ENCODE data around the gene SYT9. TPM values are rescaled to one million over a fixed set of nuclear protein-coding genes. Genes with fewer than 3 reads are reported as not detected.

Gene SYT9
- total and polyA plus RNA-seq, 2 of the 8 experiments (the other 6 are each of a cell fraction or from before 2014, with no cell fraction given): 1.5 to 2.9 TPM

GRCh38 chr11:7421136-7421535 lies 169.4 kb downstream of the SYT9 start:
- ChIA-PET CTCF (ENCODE audit: partially characterized antibody) (interaction anchor here (4.7 kb wide), 1 partner anchor 21 kb away, joined by 31 read pairs; no protein-coding TSS in a partner anchor), POLR2A (ENCODE audit: partially characterized antibody) (no interaction called here)
- Histone ChIP-seq H4K20me1 (replicated peaks in 1 of 2; ENCODE audit: control insufficient read depth in 1 of 2, insufficient read depth in 2 of 2, low read length in 2 of 2) (no peaks in the 10 kb centered on the region), H3K4me3 (ENCODE audit: extremely low read depth in 1 of 4, insufficient read depth in 2 of 4, low read depth in 3 of 4, low read length in 4 of 4) (no peak overlapping the region), H2BK15ac (ENCODE audit: low read length) (no peak overlapping the region), H3K79me1 (ENCODE audit: low read depth, low read length) (no peaks in the 10 kb centered on the region), H2BK20ac (ENCODE audit: low read length) (no peak overlapping the region), H4K8ac (ENCODE audit: extremely low read depth, insufficient read depth, low read length) (no peak overlapping the region), H4K5ac (ENCODE audit: insufficient read length, low read depth, low read length) (no peak overlapping the region), H3K4ac (replicated peaks; ENCODE audit: insufficient read length, low read depth, low read length) (no peak overlapping the region), H3K14ac (ENCODE audit: insufficient read length) (no peak overlapping the region), H2BK12ac (ENCODE audit: low read depth, low read length) (no peak overlapping the region), H2BK5ac (ENCODE audit: low read depth, low read length) (no peak overlapping the region), H3K79me2 (ENCODE audit: control insufficient read depth in 1 of 2, insufficient read depth in 2 of 2, low read length in 2 of 2) (no peaks in the 10 kb centered on the region), H2AK5ac (ENCODE audit: low read depth, low read length) (no peak overlapping the region), H3K18ac (ENCODE audit: extremely low read depth, low read length) (no peak overlapping the region), H3K4me2 (ENCODE audit: insufficient read depth in 1 of 2, low read depth in 2 of 2, low read length in 2 of 2) (no peak overlapping the region), H3K23me2 (ENCODE audit: low read depth, low read length) (no peaks in the 10 kb centered on the region), H3K27me3 (replicated peaks in 1 of 4; ENCODE audit: control insufficient read depth in 3 of 4, extremely low read depth in 1 of 4, insufficient read depth in 3 of 4, low read length in 3 of 4) (no peaks in the 10 kb centered on the region), H3K9ac (replicated peaks in 1 of 4; ENCODE audit: extremely low read depth in 1 of 4, low read depth in 3 of 4, low read length in 3 of 4) (no peak overlapping the region), H2AFZ (ENCODE audit: low read length) (no peak overlapping the region), H3K4me1 (replicated peaks in 1 of 4; ENCODE audit: control insufficient read depth in 3 of 4, insufficient read depth in 4 of 4, low read length in 3 of 4) (peaks cover 0 to 5% (median 0%) of the 10 kb centered on the region in 4 experiments; a peak in 1 of 7 replicates), H4K91ac (replicated peaks; ENCODE audit: insufficient read length, low read length) (no peak overlapping the region), H3K36me3 (ENCODE audit: control insufficient read depth in 2 of 4, insufficient read depth in 4 of 4, low read length in 3 of 4) (no peaks in the 10 kb centered on the region), H3K56ac (replicated peaks; ENCODE audit: insufficient read length, low read depth, low read length) (no peak overlapping the region), H3K27ac (ENCODE audit: low read depth, low read length) (no peak overlapping the region), H3K23ac (ENCODE audit: insufficient read length) (no peak overlapping the region), H3K9me3 (ENCODE audit: insufficient read depth in 2 of 2, low read depth in 1 of 2, low read length in 1 of 2) (no peaks in the 10 kb centered on the region), H2BK120ac (replicated peaks; ENCODE audit: low read depth, low read length) (no peak overlapping the region)
- FAIRE-seq (no peak), DNase-seq (ENCODE audit: low read depth in 1 of 2, low spot score in 2 of 2) (no peak)
- TF ChIP-seq NANOG (IDR thresholded peaks at IDR 0.05; ENCODE audit: insufficient read depth, low read depth, low read length, poor library complexity, severe bottlenecking) (no peak), EZH2 (IDR thresholded peaks at IDR 0.05; ENCODE audit: low read depth, low read length, severe bottlenecking) (no peak)
- WGBS, 2 experiments (ENCODE audit: extremely low coverage in 1 of 2, insufficient coverage in 1 of 2, insufficient read length in 1 of 2, insufficient replicate concordance in 2 of 2, low coverage in 1 of 2, low lambda C conversion rate in 2 of 2, missing lambda C conversion rate in 1 of 2): 95% methylated on average over 1 of the region's 1 CpG; no CpG with 5 or more reads in 1 of the 2 experiments

Data from H1 (cell line).